GM18868 (cell line): ENCODE data around the gene KCTD3.

ENCODE experiments used
- ATAC-seq: cut with Tn5 transposase; IDR thresholded peaks from one replicate; pipeline ENCODE4 v1.9.1; 2021; ENCODE audit warnings: mild to moderate bottlenecking, moderate library complexity; ENCODE audit not compliant: unreplicated experiment

The KCTD3 gene

GRCh38 chr1:215650446-215651149 lies 83.5 kb downstream of the KCTD3 start:
- ATAC-seq = no peak

DNA sequence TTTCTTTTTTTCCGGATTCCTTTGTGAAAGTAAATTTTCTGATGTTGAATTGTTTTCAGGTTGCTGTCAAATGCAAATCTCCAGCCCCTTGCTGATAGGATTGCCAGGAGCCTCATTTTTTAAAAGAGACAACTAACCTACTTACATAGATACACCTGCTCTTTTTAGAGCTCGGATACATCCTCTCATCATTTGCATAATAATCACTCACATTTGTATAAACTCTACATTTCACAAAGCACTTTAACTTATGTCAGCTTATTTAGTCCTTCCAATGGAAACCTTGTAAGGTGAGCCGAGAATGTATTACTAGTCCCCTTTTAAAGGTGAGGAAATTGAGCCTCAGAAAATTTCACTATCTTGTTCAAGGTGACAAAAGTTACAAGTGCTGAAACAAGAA lies 84.8 kb downstream of the KCTD3 start:
- no peak for ATAC-seq

DNA sequence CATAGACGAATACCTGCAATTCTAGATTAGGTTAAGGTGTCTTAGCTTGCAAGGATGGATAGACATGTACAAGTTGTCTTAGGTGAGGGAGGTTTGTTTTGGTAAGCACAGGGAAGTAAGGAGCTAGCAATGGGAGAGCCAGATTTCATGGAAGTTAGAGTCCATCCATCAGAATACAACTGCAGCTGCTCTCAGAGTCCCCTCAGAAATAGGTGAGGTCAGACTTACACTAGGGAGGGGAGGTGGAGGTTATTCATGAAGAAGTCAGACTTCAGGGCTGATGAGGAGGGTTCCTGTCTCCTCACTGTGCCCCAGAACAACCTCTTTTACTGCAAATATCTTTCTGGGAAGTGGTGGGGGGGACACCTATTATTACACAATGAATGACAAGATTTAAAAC lies 85.3 kb downstream of the KCTD3 start:
- no peak for ATAC-seq

GRCh38 chr1:215657047-215657446 lies 89.9 kb downstream of the KCTD3 start:
- ATAC-seq = no peak

- no peak for ATAC-seq
Measured at GRCh38 chr1:215660259-215660658, 93.2 kb downstream of the KCTD3 start.

DNA sequence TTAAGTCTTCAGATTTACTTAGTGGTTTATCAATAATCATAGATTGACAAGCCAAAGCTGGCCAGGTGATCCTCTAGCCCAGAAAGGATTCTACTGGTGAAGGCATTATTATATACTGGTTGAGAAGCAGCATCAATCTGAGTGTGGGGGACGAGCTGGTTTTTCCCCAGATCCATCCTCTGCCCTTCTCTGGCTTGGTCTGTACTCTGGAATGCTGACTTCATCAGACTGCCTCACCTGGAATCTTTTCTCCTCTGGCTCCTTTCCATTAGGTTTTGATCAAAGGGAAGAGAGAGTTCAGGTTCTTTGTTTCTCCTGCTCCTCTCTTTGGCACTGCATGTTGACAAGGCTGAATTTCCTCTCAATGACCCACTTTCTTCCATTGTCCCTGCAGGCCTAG lies 93.9 kb downstream of the KCTD3 start:
- ATAC-seq = no peak

- ATAC-seq = no peak
Measured at GRCh38 chr1:215665215-215665614, 98.1 kb downstream of the KCTD3 start.

- no peak for ATAC-seq
Measured at GRCh38 chr1:215667761-215668160, 100.7 kb downstream of the KCTD3 start.

DNA sequence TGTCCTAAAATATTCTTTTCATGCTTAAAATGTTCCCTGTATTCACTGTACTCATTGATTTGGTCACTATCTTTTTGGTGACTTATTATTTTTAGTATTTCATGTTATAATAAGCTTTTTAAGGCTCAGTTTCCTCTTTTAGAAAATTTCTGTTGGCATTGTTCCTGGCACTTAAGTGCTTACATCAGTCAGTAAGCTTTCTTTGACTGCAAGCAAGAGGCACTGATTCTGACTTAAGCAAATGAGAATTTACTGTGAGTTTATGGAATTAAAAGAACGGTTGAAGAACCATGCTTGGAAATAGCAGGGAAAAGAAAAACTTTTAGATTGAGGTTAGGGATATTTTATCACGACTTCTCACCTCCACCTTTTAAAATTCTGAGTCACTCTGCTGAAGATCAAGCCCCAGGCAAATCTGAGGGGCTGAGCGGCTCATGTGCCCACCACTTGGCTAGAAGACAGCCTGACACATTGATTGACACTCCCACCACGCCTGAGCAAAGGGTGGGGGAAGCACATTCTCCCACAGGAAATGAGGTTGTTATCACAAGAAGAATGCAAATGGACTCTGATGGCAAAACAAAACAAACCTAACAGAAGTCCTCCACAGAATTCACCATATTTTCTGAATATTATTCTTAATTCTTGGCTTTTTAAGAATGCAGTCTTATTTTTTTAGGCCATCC lies 102.8 kb downstream of the KCTD3 start:
- no peak for ATAC-seq
